ENCODE results near the gene KCNQ1. TPM values are rescaled to one million over a fixed set of nuclear protein-coding genes. Genes with fewer than 3 reads are reported as not detected.

Gene KCNQ1
- total RNA-seq, 1 experiment from 2014 or later = 10.7 TPM

- no peak overlapping the region for H3K4me3 ChIP-seq (replicated peaks in 1 of 2; ENCODE audit: low read depth in 1 of 2, low read length in 2 of 2)
- H3K4me1 ChIP-seq (ENCODE audit: control insufficient read depth in 1 of 2, insufficient read depth in 2 of 2, low read length in 2 of 2) = no peaks in the 10 kb centered on the region; a peak in 1 of 4 replicates
- H4K20me1 ChIP-seq (ENCODE audit: insufficient read depth) = no peaks in the 10 kb centered on the region
- RAD21 ChIA-PET (ENCODE audit: low non-redundant PET in 1 of 2, low total read pairs in 2 of 2, uncharacterized antibody in 2 of 2, unreplicated experiment in 2 of 2) = no interaction called here
- H3K27me3 ChIP-seq (ENCODE audit: insufficient read depth, low read length) = no peaks in the 10 kb centered on the region
- H3K4me2 ChIP-seq (ENCODE audit: low read length) = no peak overlapping the region
- no peak overlapping the region for H2AFZ ChIP-seq (ENCODE audit: low read depth, low read length, poor library complexity, severe bottlenecking)
- no peak overlapping the region for H3K9ac ChIP-seq (ENCODE audit: low read length)
- intact Hi-C loops (cut with micrococcal nuclease) = no loop called here
- TF ChIP-seq ZBTB33 (IDR thresholded peaks at IDR 0.05; ENCODE audit: extremely low read depth, insufficient replicate concordance, low read length) (no peak), RAD21 (IDR thresholded peaks at IDR 0.05; ENCODE audit: low read depth) (no peak), POLR2AphosphoS5 (IDR thresholded peaks at IDR 0.05; ENCODE audit: low read depth, low read length) (no peak), EGR1 (IDR thresholded peaks at IDR 0.05; ENCODE audit: low read depth) (no peak), YY1 (IDR thresholded peaks at IDR 0.05; ENCODE audit: extremely low read depth, insufficient replicate concordance, low read depth, low read length) (no peak), CEBPB (IDR thresholded peaks at IDR 0.05; ENCODE audit: low read depth) (no peak), CBX3 (IDR thresholded peaks at IDR 0.05; ENCODE audit: low read depth) (no peak), SP1 (IDR thresholded peaks at IDR 0.05; ENCODE audit: low read depth) (no peak), REST (IDR thresholded peaks at IDR 0.05; ENCODE audit: low read depth) (no peak), TCF7L2 (IDR thresholded peaks at IDR 0.05; ENCODE audit: borderline replicate concordance, extremely low read depth, insufficient read depth, insufficient read length) (no peak), ATF3 (IDR thresholded peaks at IDR 0.05) (no peak), ELF1 (IDR thresholded peaks at IDR 0.05; ENCODE audit: borderline replicate concordance, low read depth) (no peak), POLR2A (IDR thresholded peaks at IDR 0.05; ENCODE audit: borderline replicate concordance, extremely low read depth, insufficient read depth, insufficient read length) (no peak), FOSL1 (IDR thresholded peaks at IDR 0.05; ENCODE audit: low read depth) (no peak), SIN3A (IDR thresholded peaks at IDR 0.05; ENCODE audit: low read depth) (no peak), EZH2 (IDR thresholded peaks at IDR 0.05) (no peak), JUND (IDR thresholded peaks at IDR 0.05) (no peak), ZFX (IDR thresholded peaks at IDR 0.05) (no peak), EZH2phosphoT487 (IDR thresholded peaks at IDR 0.05; ENCODE audit: borderline replicate concordance) (no peak)
- H3K79me2 ChIP-seq (ENCODE audit: insufficient read depth, low read length) = no peaks in the 10 kb centered on the region
- DNase-seq (ENCODE audit: low read depth, low spot score) (no peak), ATAC-seq (no peak)
- H3K36me3 ChIP-seq (ENCODE audit: control insufficient read depth in 1 of 2, insufficient read depth in 2 of 2, low read length in 2 of 2) = no peaks in the 10 kb centered on the region
- H3K9me3 ChIP-seq (ENCODE audit: control insufficient read depth in 1 of 2, insufficient read depth in 1 of 2, low read depth in 1 of 2, low read length in 2 of 2) = no peaks in the 10 kb centered on the region
- H3K27ac ChIP-seq (ENCODE audit: low read depth, low read length) = no peak overlapping the region
- no TSS peak for BruUV-seq (replicated peaks)
- POLR2A ChIA-PET = no interaction called here
- no peaks in the 10 kb centered on the region for H3K9me2 ChIP-seq (ENCODE audit: insufficient read depth)
- CTCF ChIA-PET = no interaction called here
Observed at GRCh38 chr11:2567026-2567671, 122.3 kb downstream of the KCNQ1 start.
